ENCODE results near the gene CD209.

GRCh38 chr19:7757358-7757757 is 10.0 kb upstream of the CD209 start:
- no peak for TF ChIP-seq CTCF (conservative IDR thresholded peaks at IDR 0.05; ENCODE audit: low read depth, low read length)
- TF ChIP-seq EZH2 (IDR thresholded peaks at IDR 0.05; ENCODE audit: low read length, unreplicated experiment): no peak
- no peak for TF ChIP-seq EZH2phosphoT487 (IDR thresholded peaks at IDR 0.05; ENCODE audit: borderline replicate concordance, low read length)
